Fibroblast of lung (primary cell): ENCODE results near the gene PTPRH. TPM values are rescaled to one million over a fixed set of nuclear protein-coding genes. Genes with fewer than 3 reads are reported as not detected.

Source experiments
- DNase-seq, 2 donors: peaks; one replicate each; pipeline versions ENCODE4 v3.0.0 to v3.0.0-alpha.2; 2010; ENCODE audit warnings: low read depth in 2 of 2
- H2AFZ ChIP-seq: 2 replicates; pipeline ENCODE4 v1.5.1; 2012; ENCODE audit warnings: low read length, control low read depth, inconsistent platforms
- H3K27ac ChIP-seq: 2 replicates; pipeline ENCODE4 v1.5.1; 2011; ENCODE audit warnings: low read length, control low read depth; ENCODE audit not compliant: insufficient read depth
- H3K27me3 ChIP-seq: 2 replicates; pipeline ENCODE4 v1.5.1; 2011; ENCODE audit warnings: mild to moderate bottlenecking, low read length; ENCODE audit not compliant: control insufficient read depth, insufficient read depth
- H3K36me3 ChIP-seq: 2 replicates; pipeline ENCODE4 v1.5.1; 2011; ENCODE audit warnings: low read length; ENCODE audit not compliant: control insufficient read depth, insufficient read depth
- H3K4me1 ChIP-seq: 2 replicates; pipeline ENCODE4 v1.5.1; 2011; ENCODE audit warnings: low read length; ENCODE audit not compliant: control insufficient read depth, insufficient read depth; ENCODE audit errors: extremely low read depth
- H3K4me2 ChIP-seq: 2 replicates; pipeline ENCODE4 v1.5.1; 2011; ENCODE audit warnings: low read length, control low read depth; ENCODE audit not compliant: insufficient read depth; ENCODE audit errors: extremely low read depth
- H3K4me3 ChIP-seq, 4 experiments: fragments of 200-600 bp in 1 of 4; sonication (generic) in 1 of 4; replicated peaks in 1 of 4; 2 replicates each; pipeline ENCODE4 v1.5.1; 2011 to 2016; ENCODE audit warnings: low read length in 4 of 4, low read depth in 3 of 4, mild to moderate bottlenecking in 3 of 4, control low read depth in 2 of 4, inconsistent platforms in 1 of 4, mixed read lengths in 1 of 4; ENCODE audit not compliant: insufficient read depth in 1 of 4; ENCODE audit errors: control extremely low read depth in 1 of 4
- H3K79me2 ChIP-seq: 2 replicates; pipeline ENCODE4 v1.5.1; 2012; ENCODE audit warnings: mild to moderate bottlenecking, low read length, inconsistent platforms; ENCODE audit not compliant: control insufficient read depth, insufficient read depth
- H3K9ac ChIP-seq: 2 replicates; pipeline ENCODE4 v1.5.1; 2011; ENCODE audit warnings: mild to moderate bottlenecking, low read length, control low read depth; ENCODE audit not compliant: insufficient read depth
- H3K9me3 ChIP-seq: 2 replicates; pipeline ENCODE4 v1.5.1; 2012; ENCODE audit warnings: low read depth, low read length; ENCODE audit not compliant: control insufficient read depth, insufficient read depth
- H4K20me1 ChIP-seq: 2 replicates; pipeline ENCODE4 v1.5.1; 2011; ENCODE audit warnings: low read length; ENCODE audit not compliant: control insufficient read depth, insufficient read depth; ENCODE audit errors: extremely low read depth
- CTCF ChIP-seq, 2 donors: IDR thresholded peaks in 1 of 2; conservative IDR thresholded peaks in 1 of 2; 1 replicate in 1 of 2; 2 replicates in 1 of 2; pipeline ENCODE4 v1.5.1; 2011 to 2012; ENCODE audit warnings: low read length in 2 of 2, control low read depth in 1 of 2, inconsistent platforms in 1 of 2, low read depth in 1 of 2, mild to moderate bottlenecking in 1 of 2
- EZH2 ChIP-seq: IDR thresholded peaks from 2 replicates; pipeline ENCODE4 v1.5.1; 2012; ENCODE audit warnings: low read length, control low read depth, mild to moderate bottlenecking; ENCODE audit errors: missing control alignments
- polyA plus RNA-seq, 2 donors: library from polyadenylated mRNA; depleted of rRNA in 1 of 2; stranded (reverse) in 1 of 2; unstranded in 1 of 2; fragments of >200 nt; gene quantifications; 2 replicates each; pipeline ENCODE4 v1.2.1, GENCODE V29; 2011 to 2012; ENCODE audit warnings: missing spikeins in 1 of 2
- total RNA-seq: library from RNA; depleted of rRNA; stranded (reverse); fragments of >200 nt; gene quantifications from 2 replicates; pipeline ENCODE4 v1.2.1, GENCODE V29; 2014

PTPRH gene
- total and polyA plus RNA-seq, 2 donors (not counting 1 experiment from before 2014, with no cell fraction given) = 4.4 to 19.5 TPM

- H3K4me1 ChIP-seq = no peaks in the 10 kb centered on the region
- no peak for DNase-seq
These were observed 33.2 kb upstream of the PTPRH start for GRCh38 chr19:55242517-55242916.

GRCh38 chr19:55241935-55242464 is 32.7 kb upstream of the PTPRH start:
- H3K9ac ChIP-seq = no peak overlapping the region
- no peak for DNase-seq

More at GRCh38 chr19:55242517-55242916, 33.2 kb upstream of the PTPRH start:
- Histone ChIP-seq H2AFZ (no peak overlapping the region), H3K79me2 (peaks cover 10% of the 10 kb centered on the region), H3K27me3 (no peaks in the 10 kb centered on the region), H3K27ac (no peak overlapping the region), H3K4me3 (no peak overlapping the region), H3K9ac (no peak overlapping the region), H3K4me2 (no peak overlapping the region), H3K9me3 (no peaks in the 10 kb centered on the region), H4K20me1 (no peaks in the 10 kb centered on the region), H3K36me3 (peaks cover 39% of the 10 kb centered on the region)
- no peak for TF ChIP-seq CTCF (conservative IDR thresholded peaks at IDR 0.05 in 1 of 2, IDR thresholded peaks at IDR 0.05 in 1 of 2; ENCODE audit: low read depth in 1 of 2, low read length in 2 of 2)

GRCh38 chr19:55241143-55241934 is 32.0 kb upstream of the PTPRH start:
- no peak for TF ChIP-seq EZH2
- TF ChIP-seq CTCF (conservative IDR thresholded peaks at IDR 0.05 in 1 of 2, IDR thresholded peaks at IDR 0.05 in 1 of 2; ENCODE audit: low read depth in 1 of 2, low read length in 2 of 2) = no peak
- Histone ChIP-seq H3K27ac (no peak overlapping the region), H3K79me2 (no peaks in the 10 kb centered on the region), H3K27me3 (no peaks in the 10 kb centered on the region), H3K4me3 (no peak overlapping the region), H2AFZ (no peak overlapping the region), H3K4me1 (no peaks in the 10 kb centered on the region), H3K9ac (no peak overlapping the region), H3K36me3 (peaks cover 41% of the 10 kb centered on the region), H4K20me1 (no peaks in the 10 kb centered on the region), H3K4me2 (no peak overlapping the region), H3K9me3 (no peaks in the 10 kb centered on the region)
- no peak for DNase-seq

More at GRCh38 chr19:55241935-55242464, 32.7 kb upstream of the PTPRH start:
- Histone ChIP-seq H3K9me3 (no peaks in the 10 kb centered on the region), H3K36me3 (peaks cover 41% of the 10 kb centered on the region), H3K4me2 (no peak overlapping the region), H2AFZ (no peak overlapping the region), H3K4me3 (no peak overlapping the region), H3K79me2 (peaks cover 5% of the 10 kb centered on the region), H3K27ac (no peak overlapping the region), H3K4me1 (no peaks in the 10 kb centered on the region), H3K27me3 (no peaks in the 10 kb centered on the region), H4K20me1 (no peaks in the 10 kb centered on the region)
- TF ChIP-seq EZH2 (no peak), CTCF (conservative IDR thresholded peaks at IDR 0.05 in 1 of 2, IDR thresholded peaks at IDR 0.05 in 1 of 2; ENCODE audit: low read depth in 1 of 2, low read length in 2 of 2) (no peak)
